Pancreas (tissue), 10 donors: ENCODE data around the gene GMDS. TPM values are rescaled to one million over a fixed set of nuclear protein-coding genes. Genes with fewer than 3 reads are reported as not detected.

Source experiments
- ATAC-seq, 4 donors: fragments of 200-7000 bp; cut with Tn5 transposase; one replicate each; pipeline versions ENCODE4 v1.8.0 to v1.9.1; 2020; ENCODE audit warnings: mild to moderate bottlenecking in 4 of 4, moderate library complexity in 4 of 4
- DNase-seq, 6 donors: peaks; one replicate each; pipeline ENCODE4 v3.0.0-alpha.2; 2020
- FAIRE-seq: peaks from 2 replicates; lab custom pipeline; 2012; peaks lifted over from hg19 to GRCh38; lab: Jason Lieb, UNC
- H3K27ac ChIP-seq, 4 donors: fragments of 200-600 bp; sonication (generic); 1 replicate in 3 of 4; 2 replicates in 1 of 4; pipeline versions ENCODE4 v1.5.0 to v1.8.0; 2020
- H3K27me3 ChIP-seq, 4 donors: fragments of 200-600 bp; one replicate each; pipeline ENCODE4 v1.8.0; 2021
- H3K36me3 ChIP-seq, 3 donors: fragments of 200-600 bp; sonication (generic) in 1 of 3; one replicate each; pipeline versions ENCODE4 v1.5.0 to v1.8.0; 2020 to 2021
- H3K4me1 ChIP-seq, 3 donors: fragments of 200-600 bp; one replicate each; pipeline ENCODE4 v1.8.0; 2021
- H3K4me3 ChIP-seq, 4 donors: fragments of 200-600 bp; sonication (generic) in 2 of 4; one replicate each; pipeline versions ENCODE4 v1.5.0 to v1.8.0; 2020 to 2021
- H3K9me3 ChIP-seq, 4 donors: fragments of 200-600 bp; one replicate each; pipeline ENCODE4 v1.8.0; 2021
- CTCF ChIP-seq, 4 donors: fragments of 200-600 bp; sonication (generic) in 3 of 4; IDR thresholded peaks; one replicate each; pipeline versions ENCODE4 v1.5.0 to v1.8.0; 2021; ENCODE audit warnings: antibody characterized with exemption in 4 of 4
- WGBS, 2 donors: extraction: QIAGEN DNeasy Blood & Tissue Kit; methylation state at CpG; one replicate each; pipeline ENCODE4 v1.1.7; 2013; 5-methylcytosine and 5-hydroxymethylcytosine counted together
- intact Hi-C, 3 donors: fragments of 100-400 bp; cut with DNase I; formaldehyde crosslinking; loops; one replicate each; pipeline versions ENCODE4 v1.11.1 to v1.14.2; 2022
- polyA plus RNA-seq, 2 donors: library from polyadenylated mRNA; stranded (reverse); fragments of 200-250 nt; gene quantifications; one replicate each; pipeline ENCODE4 v1.2.3, GENCODE V29; 2013
- total RNA-seq, 6 donors: library from RNA; stranded (reverse); fragmentation: NEBNext Ultra II Directional in 4 of 6; extraction: Animal tissue kit (Norgen Biotek cat#: 25700) in 4 of 6; gene quantifications; one replicate each; pipeline versions ENCODE4 v1.2.1 to v1.2.4, GENCODE V29; 2021 to 2023
- donor health status: healthy with polysubstance abuse.
- donor health status: DM: no; HTN: no; CAD: no; lungs with moderate emphysema.
- donor health status: DM: no; HTN: no; CAD: no.
- donor health status: control.
- donor health status: control.
- donor health status: Bipolar disorder and iron deficiency.
- donor health status: DM: yes; HTN: yes; CAD: no.
- donor health status: DM: no; HTN: no; CAD: no.
- donor health status: DM: no; HTN: no; CAD: no.
- donor health status: DM: yes; HTN: yes; CAD: no.

The GMDS gene
- total and polyA plus RNA-seq, 8 donors = 7.6 to 40.8 (median 26.5) TPM

- peaks cover 0 to 15% (median 0%) of the 10 kb centered on the region in 4 donors for H3K27me3 ChIP-seq
- H3K4me3 ChIP-seq = no peak overlapping the region
- ATAC-seq (no peak), FAIRE-seq (no peak), DNase-seq (peak in 1 of 6 donors; percentile 10)
- intact Hi-C loops = loop anchor here (10.0 kb wide), 3 partner anchors 761 to 1041 kb away; no protein-coding TSS in a partner anchor
- H3K9me3 ChIP-seq = no peaks in the 10 kb centered on the region
- 51% methylated on average over 20 of the region's 20 CpGs for WGBS, 2 donors
- no peaks in the 10 kb centered on the region for H3K4me1 ChIP-seq
- no peaks in the 10 kb centered on the region for H3K36me3 ChIP-seq
- TF ChIP-seq CTCF (IDR thresholded peaks at IDR 0.05) = no peak
- H3K27ac ChIP-seq = no peak overlapping the region
Observed at GRCh38 chr6:1593286-1593957, 652.0 kb downstream of the GMDS start.

GRCh38 chr6:1592852-1593251 is 652.6 kb downstream of the GMDS start:
- Histone ChIP-seq H3K36me3 (no peaks in the 10 kb centered on the region), H3K27ac (no peak overlapping the region), H3K4me1 (no peaks in the 10 kb centered on the region), H3K9me3 (no peaks in the 10 kb centered on the region), H3K27me3 (peaks cover 0 to 15% (median 0%) of the 10 kb centered on the region in 4 donors), H3K4me3 (no peak overlapping the region)
- WGBS, 2 donors = 79 to 85% methylated on average over 8 of the region's 8 CpGs
- ATAC-seq (no peak), DNase-seq (no peak), FAIRE-seq (no peak)
- no peak for TF ChIP-seq CTCF (IDR thresholded peaks at IDR 0.05)
- intact Hi-C loops = loop anchor here (10.0 kb wide), 3 partner anchors 762 to 1042 kb away; no protein-coding TSS in a partner anchor

GRCh38 chr6:1591926-1592325 is 653.5 kb downstream of the GMDS start:
- no peaks in the 10 kb centered on the region for H3K9me3 ChIP-seq
- DNase-seq (no peak), ATAC-seq (no peak), FAIRE-seq (no peak)
- intact Hi-C loops = loop anchor here (10.0 kb wide), 3 partner anchors 763 to 1043 kb away; no protein-coding TSS in a partner anchor
- no peak for TF ChIP-seq CTCF (IDR thresholded peaks at IDR 0.05)
- no peak overlapping the region for H3K4me3 ChIP-seq
- H3K27ac ChIP-seq = no peak overlapping the region
- H3K36me3 ChIP-seq = no peaks in the 10 kb centered on the region
- peaks cover 0 to 15% (median 0%) of the 10 kb centered on the region in 4 donors for H3K27me3 ChIP-seq
- WGBS, 2 donors = 88 to 91% methylated on average over 6 of the region's 6 CpGs
- no peaks in the 10 kb centered on the region for H3K4me1 ChIP-seq

GRCh38 chr6:1591243-1591642 is 654.2 kb downstream of the GMDS start:
- 86 to 87% methylated on average over 5 of the region's 5 CpGs for WGBS, 2 donors
- no peak for TF ChIP-seq CTCF (IDR thresholded peaks at IDR 0.05)
- H3K9me3 ChIP-seq = no peaks in the 10 kb centered on the region
- no peaks in the 10 kb centered on the region for H3K36me3 ChIP-seq
- H3K27ac ChIP-seq = no peak overlapping the region
- FAIRE-seq = no peak
- H3K4me3 ChIP-seq = no peak overlapping the region
- peaks cover 0 to 15% (median 0%) of the 10 kb centered on the region in 4 donors for H3K27me3 ChIP-seq
- no peak for ATAC-seq
- H3K4me1 ChIP-seq = no peaks in the 10 kb centered on the region
- intact Hi-C loops = loop anchor here (10.0 kb wide), 3 partner anchors 764 to 1044 kb away; no protein-coding TSS in a partner anchor
- DNase-seq = no peak

- FAIRE-seq (no peak), ATAC-seq (no peak), DNase-seq (no peak)
- Histone ChIP-seq H3K9me3 (no peaks in the 10 kb centered on the region), H3K27ac (no peak overlapping the region), H3K36me3 (no peaks in the 10 kb centered on the region), H3K27me3 (peaks cover 0 to 15% (median 0%) of the 10 kb centered on the region in 4 donors), H3K4me3 (no peak overlapping the region), H3K4me1 (no peaks in the 10 kb centered on the region)
- intact Hi-C loops = loop anchor here (10.0 kb wide), 3 partner anchors 764 to 1044 kb away; no protein-coding TSS in a partner anchor
- TF ChIP-seq CTCF (IDR thresholded peaks at IDR 0.05) = no peak
- WGBS, 2 donors = 82 to 84% methylated on average over 9 of the region's 9 CpGs
Observed at GRCh38 chr6:1590580-1590979, 654.8 kb downstream of the GMDS start.
